Measurements from ENCODE around the gene CDHR3. TPM values are rescaled to one million over a fixed set of nuclear protein-coding genes. Genes with fewer than 3 reads are reported as not detected.

Gene CDHR3
- total RNA-seq, 1 experiment from 2014 or later, result 4.0 TPM

- peak overlapping the region; percentile 36 for H3K4me3 Mint-ChIP-seq (ENCODE audit: low read depth, unreplicated experiment)
- no TSS peak for BruUV-seq (replicated peaks)
- H3K9me3 Mint-ChIP-seq (ENCODE audit: low read depth, unreplicated experiment), result peaks cover 5% of the 10 kb centered on the region
- peaks cover 67% of the 10 kb centered on the region for H3K27me3 Mint-ChIP-seq (ENCODE audit: unreplicated experiment)
- H3K27ac Mint-ChIP-seq (ENCODE audit: unreplicated experiment), result no peak overlapping the region
- TF ChIP-seq CTCF (IDR thresholded peaks at IDR 0.05; ENCODE audit: unreplicated experiment), result peak; percentile 95
- H3K36me3 Mint-ChIP-seq (ENCODE audit: insufficient read depth, unreplicated experiment), result no peaks in the 10 kb centered on the region
- intact Hi-C loops (cut with micrococcal nuclease; ENCODE audit: unreplicated experiment), result loop anchor here (1.0 to 10.0 kb wide), 3 partner anchors 75 to 355 kb away; no protein-coding TSS in a partner anchor
- CTCF ChIA-PET, result interaction anchor here (0.7 to 1.8 kb wide), 3 partner anchors 9 to 249 kb away, joined by 3 to 7 read pairs (median 4); no protein-coding TSS in a partner anchor
- DNase-seq, result peak; percentile 86
- no peaks in the 10 kb centered on the region for H3K4me1 Mint-ChIP-seq (ENCODE audit: low read depth, unreplicated experiment)
These were observed 46.6 kb downstream of the CDHR3 start for GRCh38 chr7:106009503-106010226.

- DNase-seq, result no peak
- intact Hi-C loops (cut with micrococcal nuclease; ENCODE audit: unreplicated experiment), result no loop called here
- no peaks in the 10 kb centered on the region for H3K36me3 Mint-ChIP-seq (ENCODE audit: insufficient read depth, unreplicated experiment)
- peaks cover 64% of the 10 kb centered on the region for H3K27me3 Mint-ChIP-seq (ENCODE audit: unreplicated experiment)
- BruUV-seq (replicated peaks), result no TSS peak
- peaks cover 5% of the 10 kb centered on the region for H3K9me3 Mint-ChIP-seq (ENCODE audit: low read depth, unreplicated experiment)
- H3K27ac Mint-ChIP-seq (ENCODE audit: unreplicated experiment), result no peak overlapping the region
- no peak for TF ChIP-seq CTCF (IDR thresholded peaks at IDR 0.05; ENCODE audit: unreplicated experiment)
- H3K4me1 Mint-ChIP-seq (ENCODE audit: low read depth, unreplicated experiment), result no peaks in the 10 kb centered on the region
- CTCF ChIA-PET, result interaction anchor here (1.8 kb wide), 1 partner anchor 76 kb away, joined by 7 read pairs; no protein-coding TSS in a partner anchor
- no peak overlapping the region for H3K4me3 Mint-ChIP-seq (ENCODE audit: low read depth, unreplicated experiment)
These were observed 47.3 kb downstream of the CDHR3 start for GRCh38 chr7:106010331-106010730.

GRCh38 chr7:106010866-106011265 lies 47.8 kb downstream of the CDHR3 start:
- no TSS peak for BruUV-seq (replicated peaks)
- Mint-ChIP-seq H3K9me3 (ENCODE audit: low read depth, unreplicated experiment) (peaks cover 2% of the 10 kb centered on the region), H3K27ac (ENCODE audit: unreplicated experiment) (no peak overlapping the region), H3K27me3 (ENCODE audit: unreplicated experiment) (peaks cover 60% of the 10 kb centered on the region), H3K4me1 (ENCODE audit: low read depth, unreplicated experiment) (no peaks in the 10 kb centered on the region), H3K4me3 (ENCODE audit: low read depth, unreplicated experiment) (no peak overlapping the region), H3K36me3 (ENCODE audit: insufficient read depth, unreplicated experiment) (no peaks in the 10 kb centered on the region)
- intact Hi-C loops (cut with micrococcal nuclease; ENCODE audit: unreplicated experiment), result no loop called here
- TF ChIP-seq CTCF (IDR thresholded peaks at IDR 0.05; ENCODE audit: unreplicated experiment), result no peak
- DNase-seq, result no peak
- CTCF ChIA-PET, result no interaction called here

- no peak for TF ChIP-seq CTCF (IDR thresholded peaks at IDR 0.05; ENCODE audit: unreplicated experiment)
- Mint-ChIP-seq H3K4me3 (ENCODE audit: low read depth, unreplicated experiment) (no peak overlapping the region), H3K9me3 (ENCODE audit: low read depth, unreplicated experiment) (peaks cover 2% of the 10 kb centered on the region), H3K27me3 (ENCODE audit: unreplicated experiment) (peaks cover 59% of the 10 kb centered on the region), H3K4me1 (ENCODE audit: low read depth, unreplicated experiment) (no peaks in the 10 kb centered on the region), H3K27ac (ENCODE audit: unreplicated experiment) (no peak overlapping the region), H3K36me3 (ENCODE audit: insufficient read depth, unreplicated experiment) (no peaks in the 10 kb centered on the region)
- CTCF ChIA-PET, result no interaction called here
- intact Hi-C loops (cut with micrococcal nuclease; ENCODE audit: unreplicated experiment), result no loop called here
- no peak for DNase-seq
- no TSS peak for BruUV-seq (replicated peaks)
These were observed 49.1 kb downstream of the CDHR3 start for GRCh38 chr7:106012184-106012583.
